Measurements from ENCODE around the gene CPED1.
"Not testable (repeated sequence)": the region's sequence is repeated elsewhere in the genome, so short reads cannot be mapped to it uniquely, and the experiment has no call there.

DNA sequence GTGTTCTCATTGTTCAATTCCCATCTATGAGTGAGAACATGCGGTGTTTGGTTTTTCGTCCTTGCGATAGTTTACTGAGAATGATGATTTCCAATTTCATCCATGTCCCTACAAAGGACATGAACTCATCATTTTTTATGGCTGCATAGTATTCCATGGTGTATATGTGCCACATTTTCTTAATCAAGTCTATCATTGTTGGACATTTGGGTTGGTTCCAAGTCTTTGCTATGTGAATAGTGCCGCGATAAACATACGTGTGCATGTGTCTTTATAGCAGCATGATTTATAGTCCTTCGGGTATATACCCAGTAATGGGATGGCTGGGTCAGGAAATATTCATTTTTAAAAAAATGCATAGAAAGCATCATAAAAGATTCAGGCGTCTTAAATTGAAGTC, 4.9 kb upstream of the CPED1 start:
- TF ChIP-seq EZH2 (IDR thresholded peaks at IDR 0.05); POLR2AphosphoS5 (IDR thresholded peaks at IDR 0.05; ENCODE audit: borderline replicate concordance, low read depth, low read length); FOXP2 (optimal IDR thresholded peaks at IDR 0.05; ENCODE audit: control extremely low read depth, extremely low read length, insufficient read depth): not testable (repeated sequence)
